Stimulated activated CD8-positive, alpha-beta memory T cell treated with anti-CD3 and anti-CD28 coated beads, Interleukin-7, amount 100 ng/mL, for 1 hour (primary cell): ENCODE measurements around the gene TRIP10.
"Not testable (repeated sequence)": the region's sequence is repeated elsewhere in the genome, so short reads cannot be mapped to it uniquely, and the experiment has no call there.

ENCODE experiments used
- DNase-seq, 2 donors: peaks; one replicate each; pipeline ENCODE4 v3.0.0-alpha.2; 2020; ENCODE audit warnings: low read depth in 2 of 2

TRIP10 gene

GRCh38 chr19:6794686-6795431 lies 55.4 kb downstream of the TRIP10 start:
- DNase-seq: no peak

GRCh38 chr19:6796278-6796677 lies 56.8 kb downstream of the TRIP10 start:
- no peak for DNase-seq

- DNase-seq: no peak
Observed at GRCh38 chr19:6797646-6798045, 58.2 kb downstream of the TRIP10 start.

GRCh38 chr19:6800160-6800790 lies 60.8 kb downstream of the TRIP10 start:
- not testable (repeated sequence) for DNase-seq

GRCh38 chr19:6800991-6801484 lies 61.6 kb downstream of the TRIP10 start:
- no peak for DNase-seq
